Stimulated activated CD4-positive, alpha-beta T cell treated with anti-CD3 and anti-CD28 coated beads, TNF-alpha, amount 100 ng/mL, for 4 hours (primary cell): Measurements from ENCODE around the gene HSF4.
"Not testable (repeated sequence)": the region's sequence is repeated elsewhere in the genome, so short reads cannot be mapped to it uniquely, and the experiment has no call there.

Experiments used
- DNase-seq, 3 experiments: peaks; one replicate each; pipeline ENCODE4 v3.0.0-alpha.2; 2020; ENCODE audit warnings: low read depth in 3 of 3

Gene HSF4, protein sequence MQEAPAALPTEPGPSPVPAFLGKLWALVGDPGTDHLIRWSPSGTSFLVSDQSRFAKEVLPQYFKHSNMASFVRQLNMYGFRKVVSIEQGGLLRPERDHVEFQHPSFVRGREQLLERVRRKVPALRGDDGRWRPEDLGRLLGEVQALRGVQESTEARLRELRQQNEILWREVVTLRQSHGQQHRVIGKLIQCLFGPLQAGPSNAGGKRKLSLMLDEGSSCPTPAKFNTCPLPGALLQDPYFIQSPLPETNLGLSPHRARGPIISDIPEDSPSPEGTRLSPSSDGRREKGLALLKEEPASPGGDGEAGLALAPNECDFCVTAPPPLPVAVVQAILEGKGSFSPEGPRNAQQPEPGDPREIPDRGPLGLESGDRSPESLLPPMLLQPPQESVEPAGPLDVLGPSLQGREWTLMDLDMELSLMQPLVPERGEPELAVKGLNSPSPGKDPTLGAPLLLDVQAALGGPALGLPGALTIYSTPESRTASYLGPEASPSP

GRCh38 chr16:67164599-67165061, at the start of gene HSF4:
HSF4 (plus strand) TSS chr16:67164745; CDS start chr16:67164812, 67 bp downstream.
- no peak for DNase-seq

- no peak for DNase-seq
These were observed 49.8 kb upstream of the HSF4 start for GRCh38 chr16:67114793-67115192.

DNA sequence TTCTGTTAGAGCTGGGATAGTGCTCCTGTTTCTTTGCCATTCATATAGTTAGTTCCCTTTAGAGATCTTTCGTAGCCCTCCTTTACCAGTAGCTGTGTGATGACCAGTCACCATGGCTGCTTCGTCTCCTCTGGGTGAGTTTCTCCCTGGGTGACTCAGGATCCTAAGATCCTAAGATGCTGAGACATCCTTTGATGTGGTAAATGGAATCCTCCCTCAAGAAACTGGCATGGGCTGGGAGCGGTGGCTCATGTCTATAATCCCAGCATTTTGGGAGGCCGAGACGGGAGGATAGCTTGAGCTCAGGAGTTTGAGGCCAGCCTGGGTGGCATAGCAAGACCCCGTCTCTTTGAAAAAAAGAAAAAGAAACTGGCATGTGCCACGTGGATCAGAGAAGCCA, 48.9 kb upstream of the HSF4 start:
- no peak for DNase-seq

DNA sequence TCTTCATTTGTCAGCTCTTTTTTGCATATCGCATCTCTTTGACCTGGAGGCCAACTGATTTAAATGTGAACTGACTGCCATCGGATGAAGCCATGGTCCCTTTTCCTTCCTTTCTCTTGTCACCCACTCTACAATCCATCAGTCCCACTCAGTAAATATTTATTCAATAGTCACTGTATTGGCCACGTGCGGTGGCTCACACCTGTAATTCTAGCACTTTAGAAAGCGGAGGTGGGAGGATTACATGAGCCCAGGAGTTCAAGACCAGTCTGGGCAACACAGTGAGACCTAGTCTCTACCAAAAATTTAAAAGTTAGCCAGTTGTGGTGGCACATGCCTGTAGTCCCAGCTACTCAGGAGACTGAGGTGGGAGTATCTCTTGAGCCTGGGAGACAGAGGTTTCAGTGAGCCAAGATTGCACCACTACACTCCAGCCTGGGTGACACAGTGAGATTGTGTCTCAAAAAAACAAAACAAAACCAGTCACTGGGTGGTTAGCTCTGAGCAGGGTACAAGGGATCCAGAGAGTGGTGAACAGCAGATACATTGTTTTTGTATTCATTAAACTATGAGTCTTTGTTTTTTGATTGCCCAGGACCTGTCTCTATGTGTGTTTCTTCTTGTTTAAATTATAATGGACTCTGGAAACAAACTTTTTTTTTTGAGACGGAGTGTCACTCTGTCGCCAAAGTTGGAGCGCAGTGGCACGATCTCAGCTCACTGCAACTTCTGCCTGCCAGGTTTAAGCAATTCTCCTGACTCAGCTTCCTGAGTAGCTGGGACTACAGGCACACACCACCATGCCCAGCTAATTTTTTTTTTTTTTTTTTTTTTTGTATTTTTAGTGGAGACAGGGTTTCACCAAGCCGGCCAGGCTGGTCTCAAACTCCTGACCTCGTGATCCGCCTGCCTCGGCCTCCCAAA, 47.9 kb upstream of the HSF4 start:
- no peak for DNase-seq

DNA sequence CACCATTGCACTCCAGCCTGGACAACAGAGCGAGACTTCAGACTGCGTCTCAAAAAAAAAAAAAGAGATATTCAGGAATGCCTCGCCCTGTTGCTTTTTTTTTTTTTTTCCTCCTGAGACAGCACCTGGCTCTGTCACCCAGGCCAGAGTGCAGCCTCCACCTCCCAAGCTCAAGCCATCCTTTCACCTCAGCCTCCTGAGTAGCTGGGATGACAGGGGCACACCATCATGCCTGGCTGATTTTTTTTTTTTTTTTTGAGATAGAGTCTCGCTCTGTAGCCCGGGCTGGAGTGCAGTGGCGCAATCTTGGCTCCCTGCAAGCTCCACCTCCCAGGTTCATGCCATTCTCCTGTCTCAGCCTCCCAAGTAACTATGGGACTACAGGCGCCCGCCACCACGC, 46.8 kb upstream of the HSF4 start:
- no peak for DNase-seq

DNA sequence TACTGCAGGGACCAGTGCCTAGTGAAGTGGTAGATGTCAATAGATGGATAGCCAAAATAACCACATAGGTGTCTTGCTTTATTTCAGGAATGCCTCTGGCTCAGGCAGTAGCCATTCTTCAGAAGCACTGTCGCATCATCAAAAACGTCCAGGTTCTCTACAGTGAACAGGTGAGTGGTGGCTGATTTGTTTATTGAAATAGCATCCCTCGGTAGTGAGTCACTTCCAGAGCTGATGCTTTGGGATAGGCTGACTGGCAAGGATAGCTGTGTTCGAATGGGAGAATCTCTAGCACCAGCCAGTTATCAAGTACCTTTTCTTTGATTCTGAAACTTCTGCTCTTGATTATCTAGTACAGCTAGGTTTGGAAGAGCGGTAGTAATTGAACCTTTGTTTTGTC, 44.5 kb upstream of the HSF4 start:
- DNase-seq, result no peak

- DNase-seq, result not testable (repeated sequence)
These were observed 41.7 kb upstream of the HSF4 start for GRCh38 chr16:67122799-67123198.

DNA sequence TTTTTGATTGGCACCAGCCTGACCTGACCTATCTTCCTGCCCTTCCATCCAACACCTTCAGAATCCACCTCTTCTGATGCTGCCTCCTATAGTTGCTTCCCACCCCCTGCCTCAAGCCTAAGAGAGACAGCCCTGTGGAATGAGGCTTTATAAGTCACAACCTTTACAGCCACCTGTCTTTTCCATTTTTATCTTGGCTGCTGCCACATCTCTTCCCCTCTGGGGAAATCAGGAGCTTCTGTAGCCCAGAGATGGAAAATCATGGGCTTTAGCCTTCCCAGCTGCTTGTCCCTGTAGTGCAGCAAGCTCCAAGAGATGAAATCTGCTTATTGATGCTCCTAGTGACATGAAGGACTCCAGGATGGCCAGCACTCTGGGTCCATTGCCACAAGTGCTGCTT, 36.1 kb upstream of the HSF4 start:
- no peak for DNase-seq

- no peak for DNase-seq
These were observed 35.7 kb upstream of the HSF4 start for GRCh38 chr16:67128887-67129286.

DNA sequence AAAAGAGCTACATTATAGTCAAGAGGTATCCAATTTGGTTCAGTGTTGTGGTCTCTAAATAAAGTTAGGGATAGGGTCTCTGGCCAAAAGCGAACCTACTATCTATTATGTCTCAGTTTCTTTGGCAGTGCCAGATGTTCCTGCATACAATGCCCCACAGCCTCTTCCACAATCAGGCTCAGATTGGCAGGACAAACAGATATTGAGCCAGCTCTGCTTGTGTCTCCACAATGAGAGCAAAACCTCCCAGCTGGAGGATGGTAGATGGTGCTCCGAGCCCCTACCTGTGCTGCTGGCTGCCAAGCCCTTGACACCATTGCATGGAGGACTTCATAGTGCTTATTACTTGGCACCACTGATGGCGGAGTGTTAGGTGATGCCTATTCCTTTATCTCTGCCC, 35.1 kb upstream of the HSF4 start:
- DNase-seq, result no peak

- DNase-seq, result no peak
These were observed 26.9 kb upstream of the HSF4 start for GRCh38 chr16:67137605-67138004.

DNA sequence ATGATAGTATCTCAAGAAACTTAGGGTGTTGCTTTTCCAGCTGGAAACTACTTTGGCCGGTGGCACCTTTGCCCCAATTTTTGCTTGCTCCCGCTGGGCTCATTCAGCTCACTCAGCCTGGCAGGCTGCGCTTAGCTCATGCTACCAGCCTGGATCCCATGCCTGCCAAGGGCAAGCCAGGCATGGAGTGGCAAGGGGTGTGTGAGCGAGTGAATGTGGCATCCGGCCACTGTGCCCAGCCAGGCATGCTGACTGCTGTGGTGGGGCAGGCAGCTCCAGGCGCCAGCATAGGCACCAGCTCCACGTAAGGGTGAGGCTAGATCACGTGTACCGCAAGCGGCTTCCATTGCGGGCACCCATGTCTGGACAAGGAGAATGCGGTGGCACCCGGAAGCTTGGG, 23.2 kb upstream of the HSF4 start:
- no peak for DNase-seq

DNA sequence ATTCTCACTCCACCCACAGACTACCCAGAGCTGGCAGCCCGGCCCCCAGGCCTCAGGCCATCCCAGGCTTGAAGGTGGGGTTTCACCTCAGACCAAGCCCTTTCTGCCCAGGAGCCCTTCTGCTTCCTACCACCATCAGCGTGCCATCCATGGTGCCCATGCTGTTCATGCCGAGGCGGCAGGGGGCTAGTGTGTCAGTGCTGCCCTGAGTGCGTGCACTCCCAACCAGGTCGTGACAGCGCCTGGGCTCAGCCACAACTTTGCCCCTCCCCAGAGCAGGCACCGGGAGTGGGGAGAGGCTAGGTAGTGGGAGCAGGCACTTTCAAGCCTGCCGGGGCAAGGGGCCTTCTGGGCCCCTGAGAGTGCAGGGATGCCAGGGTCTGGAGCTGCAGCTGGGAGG, 22.2 kb upstream of the HSF4 start:
- DNase-seq, result no peak

DNA sequence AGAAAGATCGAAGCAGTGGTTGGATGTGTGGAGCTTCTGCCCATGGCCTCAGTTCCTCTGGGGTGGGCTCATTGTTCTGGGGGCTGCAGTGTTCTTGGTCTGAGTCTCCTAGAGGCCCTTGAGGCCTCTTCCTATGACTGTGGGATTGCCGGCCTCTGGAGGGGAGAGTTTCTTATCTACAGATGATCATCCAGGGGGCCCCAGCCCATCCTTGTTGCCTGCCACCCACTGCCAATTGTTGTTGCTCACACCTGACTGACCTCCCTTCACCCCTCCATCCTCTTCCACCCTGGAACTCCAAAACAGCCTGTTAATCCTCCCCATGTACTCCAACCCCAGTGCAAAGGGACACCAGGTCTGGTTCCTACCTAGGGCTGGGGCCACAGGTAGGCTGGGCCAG, 19.6 kb upstream of the HSF4 start:
- no peak for DNase-seq

- DNase-seq, result no peak
These were observed 18.8 kb upstream of the HSF4 start for GRCh38 chr16:67145746-67146145.

DNA sequence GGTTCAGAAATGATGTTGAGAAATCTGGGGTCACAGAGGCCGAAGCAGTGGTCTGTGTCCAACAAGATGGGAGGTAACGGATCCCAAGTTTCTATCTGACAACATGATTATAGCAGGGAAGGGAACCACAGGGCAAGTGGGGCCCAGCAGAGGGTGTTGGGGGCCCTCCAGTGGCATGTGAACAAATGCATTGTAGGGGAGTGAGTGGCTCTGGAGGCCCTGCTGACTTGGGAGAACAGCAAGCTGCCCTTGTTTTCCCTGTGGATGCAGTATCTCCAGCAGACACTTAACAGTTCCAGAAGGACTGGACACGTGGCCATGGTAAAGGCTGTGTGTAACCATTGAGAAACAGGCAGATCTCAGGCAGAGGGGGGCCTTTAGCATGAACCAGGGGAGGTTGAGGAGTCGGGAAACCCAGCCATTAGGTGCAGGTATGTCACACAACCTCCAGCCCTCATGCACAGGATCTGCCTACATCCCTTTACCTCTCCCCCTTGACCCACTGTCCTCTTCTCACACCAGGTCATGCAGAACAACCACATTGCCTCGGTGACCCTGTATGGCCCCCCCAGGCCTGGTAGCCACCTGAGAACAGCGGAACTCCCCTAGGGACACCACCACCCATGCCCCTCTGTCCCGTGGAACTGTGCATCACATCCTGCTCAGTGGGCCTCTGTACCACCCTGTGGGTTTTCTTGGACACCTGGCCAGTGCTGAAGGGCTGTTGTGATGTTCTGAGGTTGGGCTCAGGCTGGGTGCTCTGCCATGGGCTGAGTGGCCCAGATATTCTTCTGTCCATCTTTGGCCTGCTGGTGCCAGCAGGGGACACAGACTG, 17.8 kb upstream of the HSF4 start:
- DNase-seq, result no peak

DNA sequence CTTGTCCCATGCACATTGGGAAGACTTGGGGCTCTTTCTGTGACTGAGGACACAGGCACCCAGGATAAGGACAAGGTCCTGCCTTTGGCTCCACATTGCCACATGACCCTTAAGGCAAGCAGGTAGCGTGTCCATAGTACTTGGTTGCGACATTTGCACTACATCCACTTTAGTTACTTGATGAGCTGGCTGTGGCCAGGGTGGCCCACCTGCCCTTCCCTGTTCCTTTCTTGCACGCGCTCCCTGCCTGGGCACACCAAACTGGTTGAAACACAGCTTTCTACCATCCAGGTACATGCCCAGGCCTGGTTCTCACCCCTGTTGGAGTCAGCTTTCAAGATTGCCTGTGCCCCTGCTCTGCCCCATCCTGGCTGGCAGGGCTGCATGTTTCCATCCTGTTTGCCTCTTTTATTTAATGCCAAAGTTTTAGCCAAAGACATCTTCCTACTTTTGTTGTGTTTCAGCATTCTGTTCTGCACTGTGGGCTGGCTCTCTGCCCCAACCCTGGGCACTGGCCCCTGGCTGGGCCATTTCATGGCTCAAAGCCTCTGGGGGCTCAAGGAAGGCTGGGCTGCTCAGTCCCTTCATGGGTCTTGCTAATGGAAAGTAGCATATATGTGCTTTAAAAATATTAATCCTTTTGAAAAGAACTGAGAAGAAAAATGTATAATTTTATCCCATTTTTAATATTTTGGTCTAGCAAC, 17.0 kb upstream of the HSF4 start:
- DNase-seq, result no peak

- no peak for DNase-seq
These were observed 16.3 kb upstream of the HSF4 start for GRCh38 chr16:67148221-67148620.

- no peak for DNase-seq
These were observed 15.8 kb upstream of the HSF4 start for GRCh38 chr16:67148656-67149275.

DNA sequence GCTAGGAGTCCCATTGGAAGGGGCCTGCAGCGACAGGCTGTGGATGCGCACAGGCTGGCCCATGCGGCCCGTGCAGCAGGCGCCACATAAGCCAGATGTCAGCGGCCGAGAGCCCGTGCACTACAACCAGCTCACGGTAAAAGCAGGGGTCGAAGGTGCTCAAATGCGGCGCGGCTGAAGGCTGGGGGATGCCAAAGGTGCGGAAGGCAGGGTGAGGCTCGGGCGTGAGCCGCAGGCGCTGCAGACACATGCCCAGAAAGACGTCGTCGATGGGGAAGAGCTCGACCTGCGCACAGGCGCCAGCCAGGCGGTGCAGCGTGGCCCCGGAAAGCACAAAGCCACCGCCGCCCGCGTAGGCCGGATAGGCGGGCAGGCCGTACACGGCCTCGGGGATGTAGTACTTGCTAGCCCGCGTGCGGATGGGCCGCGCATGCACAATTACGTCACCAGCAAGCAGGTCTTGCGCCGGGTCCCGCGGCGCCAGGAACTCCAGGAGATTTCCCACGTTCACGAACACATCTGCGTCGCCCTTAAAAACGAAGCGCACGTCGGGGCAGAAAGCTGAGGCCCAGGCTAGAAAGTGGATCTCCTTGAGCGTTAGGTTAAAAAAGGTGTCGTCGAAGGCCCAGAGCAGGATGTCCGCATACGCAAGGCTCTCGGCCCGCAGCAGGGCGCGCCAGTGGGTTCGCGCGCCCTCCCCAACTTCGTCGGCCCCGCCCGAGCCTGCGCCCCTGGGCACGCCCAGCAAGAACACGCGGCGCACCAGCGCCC, 15.1 kb upstream of the HSF4 start:
- no peak for DNase-seq
